HEK293 (cell line): ENCODE data around the gene PRKCD.

ENCODE experiments used
- CTCF ChIA-PET: fragments of 350-600 bp; formaldehyde crosslinking; extraction: SDS; loops from one replicate; lab custom pipeline; 2021; ENCODE audit warnings: antibody characterized with exemption; lab: Yijun Ruan, JAX
- POLR2A ChIA-PET: fragments of 300-600 bp; formaldehyde crosslinking; extraction: SDS; loops from one replicate; lab custom pipeline; 2020; ENCODE audit warnings: antibody characterized with exemption, inconsistent platforms; lab: Yijun Ruan, JAX
- H3K27ac ChIP-seq: fragments of 200-500 bp; sonication (Bioruptor generic); 2 replicates; pipeline ENCODE4 v1.5.1; 2014; ENCODE audit warnings: low read depth, low read length, control low read depth, inconsistent platforms; ENCODE audit errors: extremely low read depth
- H3K36me3 ChIP-seq, 2 experiments: fragments of 200-500 bp in 1 of 2; sonication (Bioruptor generic) in 1 of 2; 1 replicate in 1 of 2; 2 replicates in 1 of 2; pipeline ENCODE4 v1.5.1; 2014 to 2017; ENCODE audit warnings: inconsistent platforms in 2 of 2, low read length in 2 of 2; ENCODE audit not compliant: control insufficient read depth in 2 of 2, insufficient read depth in 1 of 2
- H3K4me1 ChIP-seq: fragments of 200-500 bp; sonication (Bioruptor generic); 2 replicates; pipeline ENCODE4 v1.5.1; 2014; ENCODE audit warnings: mild to moderate bottlenecking, low read length, inconsistent platforms; ENCODE audit not compliant: control insufficient read depth, insufficient read depth
- H3K4me3 ChIP-seq: 2 replicates; pipeline ENCODE4 v1.5.1; 2011; ENCODE audit warnings: low read depth, mild to moderate bottlenecking, control low read depth, low read length, moderate library complexity
- H3K9me3 ChIP-seq: fragments of 200-500 bp; sonication (Bioruptor generic); 2 replicates; pipeline ENCODE4 v1.5.1; 2014; ENCODE audit warnings: low read depth, low read length, inconsistent platforms; ENCODE audit not compliant: control insufficient read depth, insufficient read depth
- BCL11B ChIP-seq: fragments of 450-650 bp; formaldehyde crosslinking; IDR thresholded peaks from 2 replicates; pipeline ENCODE4 v1.5.1; 2016; ENCODE audit warnings: low read depth, missing biosample characterization, missing genetic modification characterization
- EGR2 ChIP-seq: fragments of 450-650 bp; formaldehyde crosslinking; IDR thresholded peaks from 2 replicates; pipeline ENCODE4 v1.5.1; 2016; ENCODE audit warnings: low read depth, missing biosample characterization, missing genetic modification characterization
- KLF16 ChIP-seq: fragments of 450-650 bp; formaldehyde crosslinking; IDR thresholded peaks from 2 replicates; pipeline ENCODE4 v1.5.1; 2017; ENCODE audit warnings: missing biosample characterization, missing genetic modification characterization
- OSR2 ChIP-seq: fragments of 450-650 bp; formaldehyde crosslinking; IDR thresholded peaks from 2 replicates; pipeline ENCODE4 v1.5.1; 2016; ENCODE audit warnings: missing biosample characterization, missing genetic modification characterization
- ZBTB17 ChIP-seq: fragments of 450-650 bp; formaldehyde crosslinking; IDR thresholded peaks from 2 replicates; pipeline ENCODE4 v1.5.1; 2016; ENCODE audit warnings: missing biosample characterization, missing genetic modification characterization
- ZBTB20 ChIP-seq: fragments of 450-650 bp; formaldehyde crosslinking; IDR thresholded peaks from 2 replicates; pipeline ENCODE4 v1.5.1; 2016; ENCODE audit warnings: missing biosample characterization, missing genetic modification characterization
- ZBTB21 ChIP-seq: fragments of 450-650 bp; formaldehyde crosslinking; IDR thresholded peaks from 2 replicates; pipeline ENCODE4 v1.5.1; 2017; ENCODE audit warnings: missing biosample characterization, missing genetic modification characterization
- ZEB2 ChIP-seq: fragments of 450-650 bp; formaldehyde crosslinking; IDR thresholded peaks from 2 replicates; pipeline ENCODE4 v1.5.1; 2016; ENCODE audit warnings: missing biosample characterization, missing genetic modification characterization
- ZFHX2 ChIP-seq: fragments of 450-650 bp; formaldehyde crosslinking; conservative IDR thresholded peaks from 2 replicates; pipeline ENCODE4 v1.5.1; 2016; ENCODE audit warnings: missing biosample characterization, missing genetic modification characterization
- ZFP41 ChIP-seq: fragments of 450-650 bp; formaldehyde crosslinking; IDR thresholded peaks from 2 replicates; pipeline ENCODE4 v1.5.1; 2016; ENCODE audit warnings: missing biosample characterization, missing genetic modification characterization, borderline replicate concordance
- ZNF133 ChIP-seq: fragments of 450-650 bp; formaldehyde crosslinking; IDR thresholded peaks from 2 replicates; pipeline ENCODE4 v1.5.1; 2016; ENCODE audit warnings: missing biosample characterization, missing genetic modification characterization
- ZNF140 ChIP-seq: fragments of 450-650 bp; formaldehyde crosslinking; IDR thresholded peaks from 2 replicates; pipeline ENCODE4 v1.5.1; 2016; ENCODE audit warnings: missing biosample characterization, missing genetic modification characterization
- ZNF146 ChIP-seq: fragments of 450-650 bp; formaldehyde crosslinking; IDR thresholded peaks from 2 replicates; pipeline ENCODE4 v1.5.1; 2016; ENCODE audit warnings: missing biosample characterization, missing genetic modification characterization
- ZNF16 ChIP-seq: fragments of 450-650 bp; formaldehyde crosslinking; IDR thresholded peaks from 2 replicates; pipeline ENCODE4 v1.5.1; 2016; ENCODE audit warnings: low read depth, missing biosample characterization, missing genetic modification characterization
- ZNF202 ChIP-seq: fragments of 450-650 bp; formaldehyde crosslinking; IDR thresholded peaks from 2 replicates; pipeline ENCODE4 v1.5.1; 2016; ENCODE audit warnings: missing biosample characterization, missing genetic modification characterization, borderline replicate concordance
- ZNF24 ChIP-seq: fragments of 450-650 bp; formaldehyde crosslinking; IDR thresholded peaks from 2 replicates; pipeline ENCODE4 v1.5.1; 2016; ENCODE audit warnings: missing biosample characterization, missing genetic modification characterization
- ZNF266 ChIP-seq: fragments of 450-650 bp; formaldehyde crosslinking; IDR thresholded peaks from 2 replicates; pipeline ENCODE4 v1.5.1; 2016; ENCODE audit warnings: missing biosample characterization, missing genetic modification characterization, low read depth
- ZNF292 ChIP-seq: fragments of 450-650 bp; formaldehyde crosslinking; IDR thresholded peaks from 2 replicates; pipeline ENCODE4 v1.5.1; 2016; ENCODE audit warnings: low read depth, missing biosample characterization, missing genetic modification characterization, borderline replicate concordance
- ZNF324 ChIP-seq: fragments of 450-650 bp; formaldehyde crosslinking; IDR thresholded peaks from 2 replicates; pipeline ENCODE4 v1.5.1; 2016; ENCODE audit warnings: missing biosample characterization, missing genetic modification characterization
- ZNF341 ChIP-seq: fragments of 450-650 bp; formaldehyde crosslinking; IDR thresholded peaks from 2 replicates; pipeline ENCODE4; 2016; ENCODE audit warnings: low read depth, missing biosample characterization, missing genetic modification characterization
- ZNF354C ChIP-seq: fragments of 450-650 bp; formaldehyde crosslinking; IDR thresholded peaks from 2 replicates; pipeline ENCODE4 v1.5.1; 2016; ENCODE audit warnings: missing biosample characterization, missing genetic modification characterization, low read depth, borderline replicate concordance
- ZNF366 ChIP-seq: fragments of 450-650 bp; formaldehyde crosslinking; conservative IDR thresholded peaks from 2 replicates; pipeline ENCODE4 v1.5.1; 2016; ENCODE audit warnings: missing biosample characterization, missing genetic modification characterization
- ZNF473 ChIP-seq: fragments of 450-650 bp; formaldehyde crosslinking; IDR thresholded peaks from 2 replicates; pipeline ENCODE4 v1.5.1; 2017; ENCODE audit warnings: missing biosample characterization, missing genetic modification characterization
- ZNF514 ChIP-seq: fragments of 450-650 bp; formaldehyde crosslinking; IDR thresholded peaks from 2 replicates; pipeline ENCODE4 v1.5.1; 2016; ENCODE audit warnings: missing biosample characterization, missing genetic modification characterization
- ZNF558 ChIP-seq: fragments of 450-650 bp; formaldehyde crosslinking; IDR thresholded peaks from 2 replicates; pipeline ENCODE4 v1.5.1; 2016; ENCODE audit warnings: missing biosample characterization, missing genetic modification characterization
- ZNF571 ChIP-seq: fragments of 450-650 bp; formaldehyde crosslinking; IDR thresholded peaks from 2 replicates; pipeline ENCODE4 v1.5.0; 2017; ENCODE audit warnings: missing biosample characterization, missing genetic modification characterization
- TF ChIP-seq, protein P1 (sequence below): fragments of 450-650 bp; formaldehyde crosslinking; IDR thresholded peaks from 2 replicates; pipeline ENCODE4 v1.5.1; 2016; ENCODE audit warnings: missing biosample characterization, missing genetic modification characterization
- TF ChIP-seq, protein P2 (sequence below): IDR thresholded peaks from 2 replicates; pipeline ENCODE4 v1.6.1; 2011; ENCODE audit warnings: mild to moderate bottlenecking, low read depth, low read length, borderline replicate concordance
- TF ChIP-seq, protein P3 (sequence below): fragments of 450-650 bp; formaldehyde crosslinking; IDR thresholded peaks from 2 replicates; pipeline ENCODE4 v1.5.1; 2017; ENCODE audit warnings: missing biosample characterization, missing genetic modification characterization

Gene PRKCD

DNA sequence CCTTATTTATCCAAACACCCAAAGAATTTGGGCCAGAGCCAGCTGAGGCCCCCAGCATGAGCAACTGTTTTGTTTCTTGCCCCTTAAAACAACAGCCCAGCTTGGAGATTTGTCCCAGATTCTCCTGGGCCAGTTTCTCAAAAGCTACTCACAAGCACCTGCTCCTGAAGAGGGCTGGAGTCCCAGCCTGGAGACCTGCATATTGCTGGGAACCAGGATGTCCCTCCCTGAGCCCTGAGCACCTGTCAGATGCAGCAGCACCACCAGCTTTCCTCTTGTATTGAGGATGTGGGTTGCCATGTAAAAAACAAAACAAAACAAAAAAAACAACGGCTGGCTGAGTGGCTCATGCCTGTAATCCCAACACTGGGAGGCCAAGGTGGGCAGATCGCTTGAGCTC lies 23.8 kb upstream of the PRKCD start:
- H3K4me3 ChIP-seq, result no peak overlapping the region
- ChIA-PET CTCF (interaction anchor here (0.7 to 1.2 kb wide), 2 partner anchors 17 to 26 kb away, joined by 3 to 7 read pairs; no protein-coding TSS in a partner anchor), POLR2A (interaction anchor here (1.0 kb wide), 1 partner anchor 23 kb away, joined by 3 read pairs; no protein-coding TSS in a partner anchor)
- H3K4me1 ChIP-seq, result no peaks in the 10 kb centered on the region
- no peaks in the 10 kb centered on the region for H3K36me3 ChIP-seq
- TF ChIP-seq ZNF473 (tag by site-specific recombination) (no peak), OSR2 (no peak), ZNF133 (tag by site-specific recombination) (no peak), ZNF514 (tag by site-specific recombination) (no peak), ZNF24 (tag by site-specific recombination) (no peak), BCL11B (tag by site-specific recombination) (no peak), EGR2 (tag by site-specific recombination) (no peak), ZNF266 (tag by site-specific recombination) (no peak), ZNF16 (tag by site-specific recombination) (no peak), ZNF366 (tag by site-specific recombination) (no peak), ZFP41 (tag by site-specific recombination) (no peak), ZNF140 (tag by site-specific recombination) (no peak), ZNF202 (tag by site-specific recombination) (no peak), ZNF571 (tag by site-specific recombination) (no peak)
- TF ChIP-seq, protein P1, sequence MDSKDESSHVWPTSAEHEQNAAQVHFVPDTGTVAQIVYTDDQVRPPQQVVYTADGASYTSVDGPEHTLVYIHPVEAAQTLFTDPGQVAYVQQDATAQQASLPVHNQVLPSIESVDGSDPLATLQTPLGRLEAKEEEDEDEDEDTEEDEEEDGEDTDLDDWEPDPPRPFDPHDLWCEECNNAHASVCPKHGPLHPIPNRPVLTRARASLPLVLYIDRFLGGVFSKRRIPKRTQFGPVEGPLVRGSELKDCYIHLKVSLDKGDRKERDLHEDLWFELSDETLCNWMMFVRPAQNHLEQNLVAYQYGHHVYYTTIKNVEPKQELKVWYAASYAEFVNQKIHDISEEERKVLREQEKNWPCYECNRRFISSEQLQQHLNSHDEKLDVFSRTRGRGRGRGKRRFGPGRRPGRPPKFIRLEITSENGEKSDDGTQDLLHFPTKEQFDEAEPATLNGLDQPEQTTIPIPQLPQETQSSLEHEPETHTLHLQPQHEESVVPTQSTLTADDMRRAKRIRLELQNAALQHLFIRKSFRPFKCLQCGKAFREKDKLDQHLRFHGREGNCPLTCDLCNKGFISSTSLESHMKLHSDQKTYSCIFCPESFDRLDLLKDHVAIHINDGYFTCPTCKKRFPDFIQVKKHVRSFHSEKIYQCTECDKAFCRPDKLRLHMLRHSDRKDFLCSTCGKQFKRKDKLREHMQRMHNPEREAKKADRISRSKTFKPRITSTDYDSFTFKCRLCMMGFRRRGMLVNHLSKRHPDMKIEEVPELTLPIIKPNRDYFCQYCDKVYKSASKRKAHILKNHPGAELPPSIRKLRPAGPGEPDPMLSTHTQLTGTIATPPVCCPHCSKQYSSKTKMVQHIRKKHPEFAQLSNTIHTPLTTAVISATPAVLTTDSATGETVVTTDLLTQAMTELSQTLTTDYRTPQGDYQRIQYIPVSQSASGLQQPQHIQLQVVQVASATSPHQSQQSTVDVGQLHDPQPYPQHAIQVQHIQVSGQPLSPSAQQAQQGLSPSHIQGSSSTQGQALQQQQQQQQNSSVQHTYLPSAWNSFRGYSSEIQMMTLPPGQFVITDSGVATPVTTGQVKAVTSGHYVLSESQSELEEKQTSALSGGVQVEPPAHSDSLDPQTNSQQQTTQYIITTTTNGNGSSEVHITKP, result no peak
- no peak overlapping the region for H3K27ac ChIP-seq
- no peaks in the 10 kb centered on the region for H3K9me3 ChIP-seq

DNA sequence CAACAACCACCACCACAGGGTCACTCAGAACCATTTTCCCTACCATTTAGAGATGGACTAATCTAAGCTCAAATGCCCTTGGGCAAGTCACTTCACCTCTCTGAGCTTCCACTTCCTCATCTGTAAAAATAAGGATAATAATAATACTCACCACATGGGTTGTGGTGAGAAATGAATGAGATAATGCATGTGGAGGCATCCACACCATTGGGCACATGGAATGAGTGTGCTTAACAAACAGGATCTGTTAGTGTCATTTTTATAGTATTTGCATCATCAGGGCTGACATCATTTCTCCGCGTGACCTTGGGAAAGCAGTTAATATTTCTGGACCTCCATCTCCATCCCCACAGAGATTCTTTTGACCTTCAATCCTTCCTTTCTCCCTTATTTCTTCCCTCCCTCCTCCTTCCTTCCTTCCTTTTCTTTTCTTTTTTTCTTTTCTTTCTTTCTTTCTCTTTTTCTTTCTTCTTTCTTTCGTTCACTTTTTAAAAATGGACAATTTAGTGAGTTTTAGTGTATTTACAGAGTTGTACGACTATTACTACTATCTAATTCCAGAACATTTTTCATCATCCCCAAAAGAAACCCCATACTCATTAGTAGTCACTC lies 23.1 kb upstream of the PRKCD start:
- Histone ChIP-seq H3K4me3 (no peak overlapping the region), H3K27ac (no peak overlapping the region), H3K4me1 (no peaks in the 10 kb centered on the region), H3K36me3 (no peaks in the 10 kb centered on the region), H3K9me3 (no peaks in the 10 kb centered on the region)
- CTCF ChIA-PET, result interaction anchor here (1.2 to 2.0 kb wide), 2 partner anchors 23 to 27 kb away, joined by 4 to 7 read pairs; no protein-coding TSS in a partner anchor
- POLR2A ChIA-PET, result interaction anchor here (1.0 kb wide), 1 partner anchor 22 kb away, joined by 3 read pairs; no protein-coding TSS in a partner anchor
- TF ChIP-seq ZBTB17 (tag by site-specific recombination) (no peak), ZBTB20 (tag by site-specific recombination) (no peak), ZFHX2 (tag by site-specific recombination) (no peak), ZNF341 (tag by site-specific recombination) (no peak), ZNF292 (tag by site-specific recombination) (no peak), ZNF324 (tag by site-specific recombination) (no peak), ZNF146 (no peak), ZNF266 (tag by site-specific recombination) (peak; percentile 40; the same call in 1 of the 2 replicates), ZNF558 (tag by site-specific recombination) (0 out of 2 replicates have a peak, but pooled peaks have one; percentile 20), ZBTB21 (tag by site-specific recombination) (peak; percentile 65), KLF16 (tag by site-specific recombination) (no peak), ZNF354C (tag by site-specific recombination) (no peak), ZEB2 (tag by site-specific recombination) (peak; percentile 62; the same call in 1 of the 2 replicates), ZNF514 (tag by site-specific recombination) (no peak)
- TF ChIP-seq, protein P2, sequence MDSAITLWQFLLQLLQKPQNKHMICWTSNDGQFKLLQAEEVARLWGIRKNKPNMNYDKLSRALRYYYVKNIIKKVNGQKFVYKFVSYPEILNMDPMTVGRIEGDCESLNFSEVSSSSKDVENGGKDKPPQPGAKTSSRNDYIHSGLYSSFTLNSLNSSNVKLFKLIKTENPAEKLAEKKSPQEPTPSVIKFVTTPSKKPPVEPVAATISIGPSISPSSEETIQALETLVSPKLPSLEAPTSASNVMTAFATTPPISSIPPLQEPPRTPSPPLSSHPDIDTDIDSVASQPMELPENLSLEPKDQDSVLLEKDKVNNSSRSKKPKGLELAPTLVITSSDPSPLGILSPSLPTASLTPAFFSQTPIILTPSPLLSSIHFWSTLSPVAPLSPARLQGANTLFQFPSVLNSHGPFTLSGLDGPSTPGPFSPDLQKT, result no peak
- TF ChIP-seq, protein P3, sequence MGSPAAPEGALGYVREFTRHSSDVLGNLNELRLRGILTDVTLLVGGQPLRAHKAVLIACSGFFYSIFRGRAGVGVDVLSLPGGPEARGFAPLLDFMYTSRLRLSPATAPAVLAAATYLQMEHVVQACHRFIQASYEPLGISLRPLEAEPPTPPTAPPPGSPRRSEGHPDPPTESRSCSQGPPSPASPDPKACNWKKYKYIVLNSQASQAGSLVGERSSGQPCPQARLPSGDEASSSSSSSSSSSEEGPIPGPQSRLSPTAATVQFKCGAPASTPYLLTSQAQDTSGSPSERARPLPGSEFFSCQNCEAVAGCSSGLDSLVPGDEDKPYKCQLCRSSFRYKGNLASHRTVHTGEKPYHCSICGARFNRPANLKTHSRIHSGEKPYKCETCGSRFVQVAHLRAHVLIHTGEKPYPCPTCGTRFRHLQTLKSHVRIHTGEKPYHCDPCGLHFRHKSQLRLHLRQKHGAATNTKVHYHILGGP, result no peak
